Ectodermal cell (in vitro differentiated cells): ENCODE results near the gene SNUPN.

ENCODE experiments used
- H3K27ac ChIP-seq: 2 replicates; pipeline ENCODE4 v1.7.0; 2013; ENCODE audit warnings: mild to moderate bottlenecking, low read depth, low read length; ENCODE audit not compliant: insufficient read depth, poor library complexity, severe bottlenecking
- H3K27me3 ChIP-seq: 2 replicates; pipeline ENCODE4 v1.7.0; 2013; ENCODE audit warnings: mild to moderate bottlenecking, low read length; ENCODE audit not compliant: insufficient read depth, control insufficient read depth, poor library complexity, severe bottlenecking
- H3K36me3 ChIP-seq: one replicate; pipeline ENCODE4 v1.7.0; 2013; ENCODE audit warnings: low read length; ENCODE audit not compliant: control insufficient read depth, insufficient read depth
- H3K4me1 ChIP-seq: one replicate; pipeline ENCODE4 v1.7.0; 2013; ENCODE audit warnings: low read length; ENCODE audit not compliant: control insufficient read depth, insufficient read depth
- H3K4me3 ChIP-seq: 2 replicates; pipeline ENCODE4 v1.7.0; 2013; ENCODE audit warnings: low read depth, low read length, control low read depth; ENCODE audit not compliant: insufficient read depth
- H3K9me3 ChIP-seq: 2 replicates; pipeline ENCODE4 v1.7.0; 2013; ENCODE audit warnings: mild to moderate bottlenecking, low read length, moderate library complexity; ENCODE audit not compliant: control insufficient read depth
- WGBS, 2 experiments: methylation state at CpG; one replicate each; pipeline ENCODE4 v1.1.7; 2013; ENCODE audit warnings: missing lambda C conversion rate in 2 of 2; 5-methylcytosine and 5-hydroxymethylcytosine counted together

SNUPN gene

DNA sequence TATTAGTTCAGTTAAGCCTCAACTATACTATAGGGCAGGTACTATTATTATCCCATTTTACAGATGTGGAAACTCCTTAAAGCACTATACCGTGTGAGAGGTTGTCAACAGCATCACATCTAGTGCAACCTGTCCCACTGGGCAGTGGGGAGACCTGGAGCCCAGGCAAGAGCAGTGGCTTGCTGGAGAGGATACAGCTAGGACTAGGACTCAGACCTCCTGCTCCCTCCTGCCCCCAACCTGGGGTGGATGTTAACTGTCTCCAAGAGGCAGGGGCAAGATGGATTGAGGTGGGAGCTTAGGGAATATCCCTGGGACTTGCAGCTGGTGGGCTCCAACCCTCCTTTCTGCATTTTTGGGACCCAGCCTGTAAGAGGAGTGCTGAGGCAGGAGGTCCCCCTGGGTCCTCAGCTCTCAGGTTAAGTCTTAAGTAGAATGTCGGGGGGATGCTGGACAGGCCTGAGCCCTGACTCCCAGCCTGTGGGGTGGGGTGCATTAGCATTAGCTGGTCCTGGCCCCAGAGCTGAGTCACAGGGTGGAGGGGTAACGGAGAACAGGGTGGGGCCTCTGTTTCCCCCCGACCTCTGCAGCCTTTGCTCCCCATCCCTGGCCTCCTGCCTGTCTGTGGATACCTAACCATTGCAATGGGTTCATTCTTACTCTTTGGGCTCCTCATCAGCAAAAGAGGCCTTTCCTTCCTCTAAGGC lies 28.8 kb upstream of the SNUPN start:
- Histone ChIP-seq H3K4me3 (no peak overlapping the region), H3K4me1 (peaks cover 37% of the 10 kb centered on the region), H3K27me3 (no peaks in the 10 kb centered on the region), H3K36me3 (no peaks in the 10 kb centered on the region), H3K27ac (no peak overlapping the region), H3K9me3 (no peaks in the 10 kb centered on the region)
- 89 to 95% methylated on average over 4 of the region's 4 CpGs for WGBS, 2 experiments

DNA sequence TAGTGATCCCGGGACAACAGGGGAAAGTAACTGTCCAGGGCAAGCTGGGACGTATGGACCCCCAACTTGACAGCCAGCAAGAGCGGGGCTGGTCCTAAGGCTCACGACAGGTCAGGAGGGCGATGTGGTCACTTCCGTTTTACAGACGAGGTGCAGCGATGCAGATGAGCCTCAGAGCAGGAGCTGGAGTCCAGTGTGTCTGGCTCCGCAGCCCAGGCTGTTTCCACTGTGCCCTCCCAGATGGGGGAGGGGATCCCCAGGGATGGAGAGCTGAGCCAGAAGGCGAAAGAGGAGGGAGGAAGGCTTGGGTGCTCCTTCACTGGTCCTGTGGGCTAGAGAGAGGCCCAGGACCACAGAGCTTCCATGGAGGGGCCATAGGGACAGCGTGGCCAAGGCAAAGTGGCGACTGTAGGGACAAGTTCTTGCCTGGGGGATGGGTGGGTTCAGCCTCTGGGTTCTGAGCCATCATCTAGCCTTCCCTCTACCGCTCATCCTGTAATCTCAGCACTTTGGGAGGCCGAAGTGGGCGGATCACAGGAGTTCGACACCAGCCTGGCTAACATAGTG lies 27.9 kb upstream of the SNUPN start:
- 87 to 88% methylated on average over 16 of the region's 16 CpGs for WGBS, 2 experiments
- Histone ChIP-seq H3K9me3 (no peaks in the 10 kb centered on the region), H3K27me3 (no peaks in the 10 kb centered on the region), H3K4me1 (peaks cover 45% of the 10 kb centered on the region), H3K4me3 (no peak overlapping the region), H3K27ac (no peak overlapping the region), H3K36me3 (no peaks in the 10 kb centered on the region)

DNA sequence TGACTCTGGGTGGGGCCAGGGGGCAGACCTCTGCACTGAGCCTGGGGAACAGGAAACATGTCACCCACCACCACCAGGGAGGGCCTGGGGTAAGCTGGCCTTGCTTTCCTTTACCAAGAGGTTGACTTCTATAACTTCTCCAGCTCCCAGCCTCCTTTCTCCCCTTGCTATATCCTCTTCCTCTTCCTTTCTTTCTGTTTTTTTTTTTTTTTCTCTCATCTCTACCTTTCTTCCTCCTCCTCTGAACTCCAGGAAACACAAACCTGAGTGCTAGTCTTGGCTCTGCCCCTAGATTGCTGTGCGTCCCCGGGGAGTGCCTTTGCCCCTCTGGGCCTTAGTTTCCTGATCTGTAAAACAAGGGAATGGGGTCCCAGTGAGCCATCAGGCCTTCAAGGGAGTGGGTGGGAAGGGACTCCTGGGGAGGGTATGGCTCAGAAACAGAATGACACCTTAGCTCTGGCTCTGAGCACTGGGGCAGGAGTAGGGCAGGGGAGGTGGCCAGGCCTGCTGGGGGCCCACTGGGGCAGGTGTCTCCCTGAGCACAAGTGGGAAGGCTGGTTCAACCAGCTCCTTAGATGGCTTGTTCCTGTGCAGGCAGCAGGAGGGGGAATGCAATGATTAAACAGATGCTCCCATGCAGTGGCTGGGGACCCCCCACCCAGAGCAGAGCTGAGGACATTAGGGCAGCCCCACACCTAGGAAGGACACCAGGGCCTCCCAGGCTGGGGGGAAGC lies 26.5 kb upstream of the SNUPN start:
- H3K4me1 ChIP-seq: peaks cover 45% of the 10 kb centered on the region

DNA sequence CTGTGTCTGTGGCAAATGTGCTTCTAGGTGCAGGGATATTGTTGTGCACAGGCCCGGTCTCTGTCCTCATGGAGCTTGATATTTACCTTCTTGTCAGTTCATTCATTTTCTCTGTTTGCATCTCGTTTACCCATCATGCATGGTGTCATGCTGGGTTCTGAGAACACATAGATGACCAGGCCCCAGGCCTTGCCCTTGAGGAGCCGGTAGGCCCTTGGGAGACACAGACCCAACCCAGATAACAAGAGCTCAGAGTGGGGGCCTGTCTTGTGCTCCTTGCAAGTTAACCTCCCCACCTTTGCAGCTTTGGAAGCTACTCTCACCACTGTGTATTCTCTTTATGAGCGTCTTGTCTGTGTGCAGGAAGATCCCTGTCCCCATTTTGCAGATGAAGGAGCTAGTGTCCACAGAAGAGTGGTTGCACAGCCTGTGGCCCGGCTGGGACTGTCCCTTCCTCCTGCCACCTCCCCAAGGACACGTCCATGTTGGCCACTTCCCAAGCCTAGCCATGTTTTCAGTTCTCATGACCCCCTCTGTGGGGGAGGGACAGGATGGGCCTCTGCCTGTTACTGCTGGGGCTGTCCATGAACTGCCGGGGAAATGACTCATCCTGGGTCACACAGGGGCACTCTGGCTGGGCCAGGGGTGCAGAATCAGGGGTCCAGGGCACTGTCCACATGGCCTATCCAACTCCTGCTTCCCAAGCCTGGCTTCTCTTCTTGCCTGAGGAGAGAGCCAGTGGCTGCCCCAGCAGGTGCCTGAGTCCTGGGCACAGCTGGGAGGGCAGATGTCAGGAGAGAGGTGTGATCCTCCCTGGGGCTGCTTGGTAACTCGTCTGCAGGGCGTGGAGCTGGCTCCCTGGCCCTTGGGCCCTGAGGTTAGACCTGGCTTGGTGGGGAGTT lies 25.6 kb upstream of the SNUPN start:
- no peak overlapping the region for H3K27ac ChIP-seq
- peak overlapping the region; percentile 9 for H3K4me3 ChIP-seq
- H3K36me3 ChIP-seq: no peaks in the 10 kb centered on the region
- peaks cover 45% of the 10 kb centered on the region for H3K4me1 ChIP-seq
- no peaks in the 10 kb centered on the region for H3K9me3 ChIP-seq
- H3K27me3 ChIP-seq: peaks cover 14% of the 10 kb centered on the region
- WGBS, 2 experiments: 82 to 84% methylated on average over 9 of the region's 9 CpGs

More for the DNA sequence above, 26.5 kb upstream of the SNUPN start:
- Histone ChIP-seq H3K36me3 (no peaks in the 10 kb centered on the region), H3K4me3 (no peak overlapping the region), H3K9me3 (no peaks in the 10 kb centered on the region), H3K27ac (no peak overlapping the region), H3K27me3 (peaks cover 5% of the 10 kb centered on the region)
- WGBS, 2 experiments: 98 to 100% methylated on average over 2 of the region's 2 CpGs

DNA sequence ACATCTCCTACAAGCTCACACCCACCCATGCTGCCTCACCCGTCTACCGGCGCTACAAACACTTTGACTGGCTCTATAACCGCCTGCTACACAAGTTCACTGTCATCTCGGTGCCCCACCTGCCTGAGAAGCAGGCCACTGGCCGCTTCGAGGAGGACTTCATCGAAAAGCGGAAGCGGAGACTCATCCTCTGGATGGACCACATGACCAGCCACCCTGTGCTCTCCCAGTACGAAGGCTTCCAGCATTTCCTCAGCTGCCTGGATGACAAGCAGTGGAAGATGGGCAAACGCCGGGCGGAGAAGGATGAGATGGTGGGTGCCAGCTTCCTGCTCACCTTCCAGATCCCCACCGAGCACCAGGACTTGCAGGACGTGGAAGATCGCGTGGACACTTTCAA lies 24.3 kb upstream of the SNUPN start:
- Histone ChIP-seq H3K36me3 (no peaks in the 10 kb centered on the region), H3K9me3 (no peaks in the 10 kb centered on the region), H3K4me3 (no peak overlapping the region), H3K27ac (no peak overlapping the region), H3K4me1 (peaks cover 45% of the 10 kb centered on the region), H3K27me3 (peaks cover 20% of the 10 kb centered on the region)
- 95 to 96% methylated on average over 18 of the region's 18 CpGs for WGBS, 2 experiments

DNA sequence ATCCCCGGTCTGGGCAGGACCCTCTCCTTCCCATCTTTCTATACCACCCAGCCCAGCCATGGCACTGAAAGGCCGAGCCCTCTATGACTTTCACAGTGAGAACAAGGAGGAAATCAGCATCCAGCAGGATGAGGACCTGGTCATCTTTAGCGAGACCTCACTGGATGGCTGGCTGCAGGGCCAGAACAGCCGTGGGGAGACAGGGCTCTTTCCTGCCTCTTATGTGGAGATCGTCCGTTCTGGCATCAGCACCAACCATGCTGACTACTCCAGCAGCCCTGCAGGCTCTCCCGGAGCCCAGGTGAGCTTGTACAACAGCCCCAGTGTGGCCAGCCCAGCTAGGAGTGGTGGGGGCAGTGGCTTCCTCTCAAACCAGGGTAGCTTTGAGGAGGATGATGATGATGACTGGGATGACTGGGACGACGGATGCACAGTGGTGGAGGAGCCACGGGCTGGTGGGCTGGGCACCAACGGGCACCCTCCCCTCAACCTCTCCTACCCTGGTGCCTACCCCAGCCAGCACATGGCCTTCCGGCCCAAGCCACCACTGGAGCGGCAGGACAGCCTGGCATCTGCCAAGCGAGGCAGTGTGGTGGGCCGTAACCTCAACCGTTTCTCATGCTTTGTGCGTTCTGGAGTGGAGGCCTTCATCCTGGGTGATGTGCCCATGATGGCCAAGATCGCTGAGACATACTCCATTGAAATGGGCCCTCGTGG lies 23.7 kb upstream of the SNUPN start:
- Histone ChIP-seq H3K4me1 (peaks cover 45% of the 10 kb centered on the region), H3K36me3 (no peaks in the 10 kb centered on the region), H3K27ac (no peak overlapping the region), H3K9me3 (no peaks in the 10 kb centered on the region), H3K4me3 (peak overlapping the region; percentile 93), H3K27me3 (peaks cover 20% of the 10 kb centered on the region)
- 85 to 88% methylated on average over 19 of the region's 19 CpGs for WGBS, 2 experiments

DNA sequence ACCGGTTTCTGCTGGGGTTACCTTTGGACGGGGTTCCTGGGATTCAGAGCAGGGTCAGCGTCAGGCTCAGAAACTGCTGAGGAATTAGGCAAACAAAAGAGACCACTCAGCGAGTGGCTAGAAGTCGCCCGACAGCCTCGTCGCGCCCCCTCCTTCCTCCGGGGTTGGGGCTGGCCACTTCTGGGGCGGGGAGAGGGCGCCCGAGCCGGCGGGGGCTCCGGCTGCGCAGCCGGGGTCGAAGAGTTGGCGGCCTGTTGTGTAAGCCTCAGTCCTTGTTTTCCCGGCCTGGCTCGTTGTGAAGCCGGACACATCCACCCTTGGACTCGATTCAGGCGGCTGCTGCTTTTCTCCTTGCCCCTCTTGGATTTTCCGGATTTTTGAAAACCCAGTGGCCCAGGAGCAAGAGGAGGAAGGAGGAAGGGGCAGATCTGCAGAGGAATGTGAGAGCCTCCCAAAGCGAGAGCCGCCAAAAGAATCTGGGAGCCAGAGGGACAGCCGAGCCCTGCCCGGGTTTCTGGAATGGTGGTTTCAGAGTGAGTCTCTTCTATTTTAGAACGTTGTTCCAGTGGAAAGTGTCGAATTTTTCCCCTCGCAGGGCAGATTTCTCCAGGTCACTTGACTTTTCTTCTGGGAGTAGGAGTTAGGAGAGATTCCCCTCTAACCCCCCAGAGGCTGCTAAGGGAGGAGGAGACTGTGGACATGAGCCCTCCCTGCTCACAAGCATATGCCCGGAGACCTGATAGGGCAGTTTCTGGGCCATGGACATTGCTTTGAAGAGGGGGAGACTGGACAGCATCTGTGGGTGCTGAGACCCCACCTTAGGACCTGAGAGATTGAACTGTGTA lies 22.9 kb upstream of the SNUPN start:
- Histone ChIP-seq H3K36me3 (no peaks in the 10 kb centered on the region), H3K9me3 (no peaks in the 10 kb centered on the region), H3K27ac (peak overlapping the region; percentile 93), H3K4me1 (peaks cover 41% of the 10 kb centered on the region), H3K27me3 (peaks cover 20% of the 10 kb centered on the region), H3K4me3 (peak overlapping the region; percentile 93)
- WGBS, 2 experiments: 1 to 2% methylated on average over 34 of the region's 34 CpGs

DNA sequence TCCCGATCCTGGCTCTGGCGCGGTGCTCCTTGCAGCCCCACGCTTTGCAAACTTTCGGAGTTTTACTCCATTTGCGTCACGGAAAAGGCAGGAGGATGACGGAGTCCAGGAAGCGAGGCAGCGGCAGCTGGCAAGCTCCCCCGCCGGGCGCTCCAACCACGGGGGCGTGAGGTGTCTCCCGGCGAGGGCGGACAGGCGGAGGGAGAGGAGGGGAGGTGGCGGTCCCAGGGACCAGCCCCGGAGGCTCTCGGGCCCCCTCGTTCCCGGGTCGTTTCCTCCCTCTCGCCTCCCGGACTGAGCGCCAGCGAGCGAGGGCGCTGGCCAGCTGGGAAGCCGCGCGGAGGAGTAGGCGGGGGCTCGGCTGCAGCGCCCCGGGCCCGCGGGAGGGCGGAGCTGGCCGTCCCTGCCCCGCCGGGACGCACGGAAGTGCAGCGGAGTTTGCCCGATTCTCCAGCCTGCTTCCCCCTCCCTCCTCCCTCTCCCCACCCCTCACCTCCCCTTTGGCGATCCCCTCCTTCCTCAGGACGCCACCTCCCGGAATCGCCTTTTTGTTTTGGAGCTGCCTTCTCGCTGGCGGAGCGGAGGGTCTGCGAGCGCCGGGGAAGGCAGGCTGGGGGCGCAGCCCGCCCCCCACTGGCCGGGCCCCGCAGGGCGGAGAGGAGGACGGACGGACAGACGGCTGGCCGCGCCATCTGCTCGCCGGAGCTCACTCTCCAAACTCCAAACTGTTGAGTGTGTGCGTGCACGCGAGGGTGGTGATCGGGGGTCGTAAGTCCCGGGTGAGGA lies 22.0 kb upstream of the SNUPN start, which contains the start of gene SNX33:
SNX33 (plus strand) TSS at position 543 of the 786 bp plus-strand sequence. CDS start 1,191 bp downstream, outside the sequence.
- Histone ChIP-seq H3K4me1 (peaks cover 34% of the 10 kb centered on the region), H3K36me3 (no peaks in the 10 kb centered on the region), H3K9me3 (no peaks in the 10 kb centered on the region), H3K4me3 (peak within 1 kb of the TSS; percentile 93), H3K27me3 (peaks cover 20% of the 10 kb centered on the region), H3K27ac (peak within 1 kb of the TSS; percentile 93)
- 0% methylated on average over 76 of the region's 76 CpGs for WGBS, 2 experiments
